ENCODE measurements around the gene GGT5. TPM values are rescaled to one million over a fixed set of nuclear protein-coding genes. Genes with fewer than 3 reads are reported as not detected.

The GGT5 gene, protein sequence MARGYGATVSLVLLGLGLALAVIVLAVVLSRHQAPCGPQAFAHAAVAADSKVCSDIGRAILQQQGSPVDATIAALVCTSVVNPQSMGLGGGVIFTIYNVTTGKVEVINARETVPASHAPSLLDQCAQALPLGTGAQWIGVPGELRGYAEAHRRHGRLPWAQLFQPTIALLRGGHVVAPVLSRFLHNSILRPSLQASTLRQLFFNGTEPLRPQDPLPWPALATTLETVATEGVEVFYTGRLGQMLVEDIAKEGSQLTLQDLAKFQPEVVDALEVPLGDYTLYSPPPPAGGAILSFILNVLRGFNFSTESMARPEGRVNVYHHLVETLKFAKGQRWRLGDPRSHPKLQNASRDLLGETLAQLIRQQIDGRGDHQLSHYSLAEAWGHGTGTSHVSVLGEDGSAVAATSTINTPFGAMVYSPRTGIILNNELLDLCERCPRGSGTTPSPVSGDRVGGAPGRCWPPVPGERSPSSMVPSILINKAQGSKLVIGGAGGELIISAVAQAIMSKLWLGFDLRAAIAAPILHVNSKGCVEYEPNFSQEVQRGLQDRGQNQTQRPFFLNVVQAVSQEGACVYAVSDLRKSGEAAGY
- 0.30 TPM in 1 of 2 replicates, not detected in the other for total RNA-seq

GRCh38 chr22:24245030-24245431 lies at the start of gene GGT5:
GGT5 (minus strand) TSS chr22:24245082; CDS start chr22:24244725, 357 bp downstream.

GRCh38 chr22:24270556-24271385 lies 25.9 kb upstream of the GGT5 start, which contains the start of gene SPECC1L:
SPECC1L (plus strand) TSS chr22:24270831; CDS start chr22:24302232, 31,401 bp downstream.

GRCh38 chr22:24181088-24181995 lies 63.5 kb downstream of the GGT5 start, which contains the start of gene SUSD2:
SUSD2 (plus strand) TSS chr22:24181487; CDS start chr22:24181520, 33 bp downstream.

Other genes starting within 250 kb of the GGT5 start
- not detected in 2 replicates for gene GSTT4, start 239.6 kb downstream of the GGT5 start, total RNA-seq
- gene CABIN1, start 233.8 kb downstream of the GGT5 start, total RNA-seq: 17.1 and 20.2 TPM in 2 replicates
- gene SUSD2, start 63.6 kb downstream of the GGT5 start, total RNA-seq: 0.04 and 0.16 TPM in 2 replicates
- 15.3 and 21.2 TPM in 2 replicates for gene SPECC1L, start 25.7 kb upstream of the GGT5 start, total RNA-seq
- gene ADORA2A, start 182.5 kb upstream of the GGT5 start, total RNA-seq: 0.49 and 1.0 TPM in 2 replicates

All from hair follicular keratinocyte (primary cell).